ENCODE results near the gene TCF23.

TCF23 gene

GRCh38 chr2:27143285-27143684, 5.5 kb upstream of the TCF23 start:
- no peak for TF ChIP-seq CTCF (IDR thresholded peaks at IDR 0.05)

GRCh38 chr2:27145682-27146081, 3.1 kb upstream of the TCF23 start:
- no peak for TF ChIP-seq CTCF (IDR thresholded peaks at IDR 0.05)

GRCh38 chr2:27147935-27148334, 869 bp upstream of the TCF23 start:
- no peak for TF ChIP-seq CTCF (IDR thresholded peaks at IDR 0.05)

- TF ChIP-seq CTCF (IDR thresholded peaks at IDR 0.05), result no peak
Measured at GRCh38 chr2:27149570-27150405, 984 bp downstream of the TCF23 start.

GRCh38 chr2:27150639-27151230, 1.9 kb downstream of the TCF23 start:
- TF ChIP-seq CTCF (IDR thresholded peaks at IDR 0.05), result no peak

GRCh38 chr2:27152102-27152795, 3.4 kb downstream of the TCF23 start:
- no peak for TF ChIP-seq CTCF (IDR thresholded peaks at IDR 0.05)

- TF ChIP-seq CTCF (IDR thresholded peaks at IDR 0.05), result no peak
Measured at GRCh38 chr2:27152796-27153464, 4.1 kb downstream of the TCF23 start.
